Measurements from ENCODE around the gene CETP. TPM values are rescaled to one million over a fixed set of nuclear protein-coding genes. Genes with fewer than 3 reads are reported as not detected.

CETP gene
- total and polyA plus RNA-seq, 9 donors = 0.13 to 1.3 (median 0.20) TPM; not detected in 4

DNA sequence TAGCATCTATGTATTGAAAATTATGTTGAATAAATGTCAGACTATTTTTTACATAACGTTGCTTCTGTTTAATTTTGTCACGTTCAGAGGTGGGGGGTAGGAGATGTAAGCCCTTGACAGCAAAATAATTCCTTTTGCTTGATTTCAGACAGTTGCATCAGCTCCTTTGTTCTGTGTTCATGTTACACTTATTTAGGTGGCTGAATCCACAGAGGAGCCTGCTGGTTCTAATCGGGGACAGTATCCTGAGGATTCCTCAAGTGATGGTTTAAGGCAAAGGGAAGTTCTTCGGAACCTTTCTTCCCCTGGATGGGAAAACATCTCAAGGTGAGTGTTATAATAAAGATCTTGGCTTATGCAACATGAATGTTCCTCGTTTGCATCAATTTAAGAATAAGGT, 25.3 kb upstream of the CETP start:
- Histone ChIP-seq H3K4me3 (no peak overlapping the region), H3K9me3 (no peaks in the 10 kb centered on the region), H3K27me3 (no peaks in the 10 kb centered on the region), H3K36me3 (no peaks in the 10 kb centered on the region), H3K4me1 (ENCODE audit: insufficient read depth) (peaks cover 2% of the 10 kb centered on the region), H3K27ac (no peak overlapping the region)
- intact Hi-C loops (cut with DNase I) = loop anchor here in 2 of 4 donors (10.0 kb wide), 2 partner anchors 62 to 798 kb away; partner anchors contain the start of gene KATNB1 (in 1 of the 2)
- no peak for DNase-seq
- WGBS, 3 donors = 69 to 74% (median 71%) methylated on average over 5 of the region's 5 CpGs
- TF ChIP-seq, protein P1, sequence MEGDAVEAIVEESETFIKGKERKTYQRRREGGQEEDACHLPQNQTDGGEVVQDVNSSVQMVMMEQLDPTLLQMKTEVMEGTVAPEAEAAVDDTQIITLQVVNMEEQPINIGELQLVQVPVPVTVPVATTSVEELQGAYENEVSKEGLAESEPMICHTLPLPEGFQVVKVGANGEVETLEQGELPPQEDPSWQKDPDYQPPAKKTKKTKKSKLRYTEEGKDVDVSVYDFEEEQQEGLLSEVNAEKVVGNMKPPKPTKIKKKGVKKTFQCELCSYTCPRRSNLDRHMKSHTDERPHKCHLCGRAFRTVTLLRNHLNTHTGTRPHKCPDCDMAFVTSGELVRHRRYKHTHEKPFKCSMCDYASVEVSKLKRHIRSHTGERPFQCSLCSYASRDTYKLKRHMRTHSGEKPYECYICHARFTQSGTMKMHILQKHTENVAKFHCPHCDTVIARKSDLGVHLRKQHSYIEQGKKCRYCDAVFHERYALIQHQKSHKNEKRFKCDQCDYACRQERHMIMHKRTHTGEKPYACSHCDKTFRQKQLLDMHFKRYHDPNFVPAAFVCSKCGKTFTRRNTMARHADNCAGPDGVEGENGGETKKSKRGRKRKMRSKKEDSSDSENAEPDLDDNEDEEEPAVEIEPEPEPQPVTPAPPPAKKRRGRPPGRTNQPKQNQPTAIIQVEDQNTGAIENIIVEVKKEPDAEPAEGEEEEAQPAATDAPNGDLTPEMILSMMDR (IDR thresholded peaks at IDR 0.05) = no peak
- TF ChIP-seq POLR2A (IDR thresholded peaks at IDR 0.05) = no peak
- TF ChIP-seq EP300 (IDR thresholded peaks at IDR 0.05) = no peak

DNA sequence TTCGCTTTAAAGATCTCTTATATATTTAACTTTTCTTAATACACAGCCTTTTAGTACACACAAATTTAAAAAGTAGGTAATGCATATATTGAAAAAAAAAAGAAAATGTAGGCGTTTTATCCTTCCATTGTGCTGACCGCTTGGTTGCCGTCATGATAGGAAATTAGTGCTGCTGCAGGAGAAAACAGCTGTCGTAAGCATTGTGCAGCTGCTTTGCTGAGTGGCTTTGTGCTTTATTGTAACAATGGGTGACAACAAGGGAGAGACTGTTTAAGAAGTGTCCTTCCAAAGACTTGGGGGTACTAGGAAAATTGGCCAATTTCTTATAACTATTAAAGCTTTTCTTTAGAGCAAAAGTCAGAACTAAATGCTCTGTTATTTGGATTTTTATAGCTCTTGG, 24.8 kb upstream of the CETP start:
- WGBS, 3 donors = 88 to 92% (median 89%) methylated on average over 5 of the region's 5 CpGs
- no peak for DNase-seq
- no peak overlapping the region for H3K27ac ChIP-seq
- no peaks in the 10 kb centered on the region for H3K36me3 ChIP-seq
- peaks cover 2% of the 10 kb centered on the region for H3K4me1 ChIP-seq (ENCODE audit: insufficient read depth)
- TF ChIP-seq POLR2A (IDR thresholded peaks at IDR 0.05) = no peak
- TF ChIP-seq EP300 (IDR thresholded peaks at IDR 0.05) = no peak
- TF ChIP-seq, protein P1 (IDR thresholded peaks at IDR 0.05) = no peak
- intact Hi-C loops (cut with DNase I) = loop anchor here in 2 of 4 donors (10.0 kb wide), 2 partner anchors 62 to 798 kb away; partner anchors contain the start of gene KATNB1 (in 1 of the 2)
- no peaks in the 10 kb centered on the region for H3K27me3 ChIP-seq
- no peaks in the 10 kb centered on the region for H3K9me3 ChIP-seq
- H3K4me3 ChIP-seq = no peak overlapping the region

DNA sequence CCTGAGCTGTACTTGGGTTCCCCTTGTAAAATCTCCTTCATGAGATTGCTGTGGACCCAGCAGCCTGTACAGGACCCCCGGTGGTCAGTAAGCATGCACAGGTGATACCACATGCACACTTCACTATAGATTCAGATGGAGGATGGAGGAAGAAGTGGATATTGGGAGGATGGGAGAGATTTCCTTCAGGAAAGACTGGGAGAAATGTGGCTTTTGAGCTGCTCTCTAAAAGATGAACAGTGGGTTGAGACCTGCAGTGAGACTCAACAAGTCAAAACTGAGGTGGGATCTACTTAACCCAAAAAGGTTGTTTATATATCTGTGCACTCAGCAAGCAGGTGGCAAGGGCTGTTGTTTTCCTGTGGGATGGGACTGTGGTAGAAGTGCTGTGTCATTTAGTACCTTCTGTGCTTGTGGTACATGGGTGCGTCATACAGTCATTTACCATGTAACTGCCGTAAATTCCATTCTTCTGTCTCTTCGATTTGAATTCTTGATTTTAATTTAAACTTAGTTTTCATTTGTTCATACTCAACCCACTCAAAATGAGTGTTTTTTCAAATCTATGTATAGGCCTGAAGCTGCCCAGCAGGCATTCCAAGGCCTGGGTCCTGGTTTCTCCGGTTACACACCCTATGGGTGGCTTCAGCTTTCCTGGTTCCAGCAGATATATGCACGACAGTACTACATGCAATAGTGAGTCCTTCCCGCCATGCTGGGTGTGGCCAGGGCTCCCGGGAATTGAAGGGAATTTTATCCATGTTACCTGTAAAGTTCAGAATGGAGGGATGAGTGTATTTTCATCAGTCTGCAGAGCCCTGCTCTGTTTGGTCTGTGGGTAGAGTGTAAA, 22.9 kb upstream of the CETP start:
- WGBS, 3 donors = 84 to 86% (median 86%) methylated on average over 8 of the region's 8 CpGs
- no peaks in the 10 kb centered on the region for H3K27me3 ChIP-seq
- no peaks in the 10 kb centered on the region for H3K36me3 ChIP-seq
- H3K27ac ChIP-seq = no peak overlapping the region
- H3K9me3 ChIP-seq = no peaks in the 10 kb centered on the region
- peak in 1 of 5 donors; percentile 16 for DNase-seq
- intact Hi-C loops (cut with DNase I) = loop anchor here in 2 of 4 donors (10.0 kb wide), 2 partner anchors 64 to 796 kb away; partner anchors contain the start of gene KATNB1 (in 1 of the 2)
- H3K4me1 ChIP-seq (ENCODE audit: insufficient read depth) = peaks cover 2% of the 10 kb centered on the region
- no peak overlapping the region for H3K4me3 ChIP-seq
- TF ChIP-seq EP300 (IDR thresholded peaks at IDR 0.05) (no peak), POLR2A (IDR thresholded peaks at IDR 0.05) (no peak)
- TF ChIP-seq, protein P1 (IDR thresholded peaks at IDR 0.05) = no peak

DNA sequence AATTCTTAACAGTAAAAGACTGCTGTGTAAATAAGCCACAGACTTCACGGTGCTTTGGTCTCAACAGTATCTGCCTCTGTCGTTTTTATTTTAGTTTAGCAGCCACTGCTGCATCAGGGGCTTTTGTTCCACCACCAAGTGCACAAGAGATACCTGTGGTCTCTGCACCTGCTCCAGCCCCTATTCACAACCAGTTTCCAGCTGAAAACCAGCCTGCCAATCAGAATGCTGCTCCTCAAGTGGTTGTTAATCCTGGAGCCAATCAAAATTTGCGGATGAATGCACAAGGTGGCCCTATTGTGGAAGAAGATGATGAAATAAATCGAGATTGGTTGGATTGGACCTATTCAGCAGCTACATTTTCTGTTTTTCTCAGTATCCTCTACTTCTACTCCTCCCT, 21.9 kb upstream of the CETP start:
- Histone ChIP-seq H3K36me3 (no peaks in the 10 kb centered on the region), H3K27ac (no peak overlapping the region), H3K9me3 (no peaks in the 10 kb centered on the region), H3K4me3 (no peak overlapping the region), H3K4me1 (ENCODE audit: insufficient read depth) (peaks cover 5% of the 10 kb centered on the region), H3K27me3 (no peaks in the 10 kb centered on the region)
- 81 to 89% (median 88%) methylated on average over 4 of the region's 4 CpGs for WGBS, 3 donors
- DNase-seq = no peak
- intact Hi-C loops (cut with DNase I) = loop anchor here in 2 of 4 donors (2.0 to 10.0 kb wide), 4 partner anchors 65 to 795 kb away; partner anchors contain the start of gene KATNB1 (in 1 of the 2)
- TF ChIP-seq EP300 (IDR thresholded peaks at IDR 0.05) = no peak
- no peak for TF ChIP-seq POLR2A (IDR thresholded peaks at IDR 0.05)
- TF ChIP-seq, protein P1 (IDR thresholded peaks at IDR 0.05) = no peak
